Hepatocyte (in vitro differentiated cells): ENCODE results near the gene TFDP2. TPM values are rescaled to one million over a fixed set of nuclear protein-coding genes. Genes with fewer than 3 reads are reported as not detected.
"Not testable (repeated sequence)": the region's sequence is repeated elsewhere in the genome, so short reads cannot be mapped to it uniquely, and the experiment has no call there.

Source experiments
- DNase-seq: peaks from one replicate; pipeline ENCODE4 v3.0.0-alpha.2; 2016; ENCODE audit warnings: low spot score
- H2AFZ ChIP-seq: fragments of 200-600 bp; sonication (generic); 2 replicates; pipeline ENCODE4 v1.6.0; 2016; ENCODE audit warnings: antibody characterized with exemption, mild to moderate bottlenecking
- H3K27ac ChIP-seq: fragments of 200-600 bp; sonication (generic); 2 replicates; pipeline ENCODE4 v1.5.1; 2016; ENCODE audit warnings: mild to moderate bottlenecking
- H3K27me3 ChIP-seq: fragments of 200-600 bp; sonication (generic); 2 replicates; pipeline ENCODE4 v1.6.1; 2016
- H3K36me3 ChIP-seq: fragments of 200-600 bp; sonication (generic); replicated peaks from 2 replicates; pipeline ENCODE4 v1.5.1; 2016; ENCODE audit warnings: low read depth; ENCODE audit not compliant: insufficient read depth
- H3K4me1 ChIP-seq: fragments of 200-600 bp; sonication (generic); 2 replicates; pipeline ENCODE4 v1.5.1; 2016; ENCODE audit warnings: mild to moderate bottlenecking, moderate library complexity; ENCODE audit not compliant: insufficient read depth
- H3K4me2 ChIP-seq: fragments of 200-600 bp; sonication (generic); 2 replicates; pipeline ENCODE4 v1.6.0; 2016
- H3K4me3 ChIP-seq: fragments of 200-600 bp; sonication (generic); 2 replicates; pipeline ENCODE4 v1.5.1; 2016; ENCODE audit warnings: mild to moderate bottlenecking
- H3K79me2 ChIP-seq: fragments of 200-600 bp; sonication (generic); 2 replicates; pipeline ENCODE4 v1.6.0; 2017; ENCODE audit warnings: mild to moderate bottlenecking
- H3K9me2 ChIP-seq: fragments of 200-600 bp; sonication (generic); replicated peaks from 2 replicates; pipeline ENCODE4 v1.6.0; 2017; ENCODE audit warnings: mild to moderate bottlenecking; ENCODE audit not compliant: insufficient read depth
- H3K9me3 ChIP-seq: fragments of 200-600 bp; sonication (generic); 2 replicates; pipeline ENCODE4 v1.5.1; 2016; ENCODE audit warnings: low read depth, mild to moderate bottlenecking
- H4K20me1 ChIP-seq: fragments of 200-600 bp; sonication (generic); 2 replicates; pipeline ENCODE4 v1.6.0; 2016; ENCODE audit warnings: mild to moderate bottlenecking; ENCODE audit not compliant: insufficient read depth, poor library complexity, severe bottlenecking
- EZH2 ChIP-seq: fragments of 200-600 bp; sonication (generic); IDR thresholded peaks from 2 replicates; pipeline ENCODE4 v1.6.1; 2016; ENCODE audit warnings: antibody characterized with exemption, mild to moderate bottlenecking, borderline replicate concordance
- EZH2phosphoT487 ChIP-seq: fragments of 200-600 bp; sonication (generic); IDR thresholded peaks from one replicate; pipeline ENCODE4 v1.6.1; 2018; ENCODE audit warnings: antibody characterized with exemption, mild to moderate bottlenecking, low read depth, moderate library complexity; ENCODE audit not compliant: unreplicated experiment, severe bottlenecking
- WGBS: methylation state at CpG from one replicate; pipeline ENCODE4 v1.1.6; 2016; ENCODE audit warnings: low lambda C conversion rate; ENCODE audit errors: missing lambda C conversion rate; 5-methylcytosine and 5-hydroxymethylcytosine counted together
- polyA plus RNA-seq: library from polyadenylated mRNA; unstranded; fragments of >200 nt; fragmentation: Nextera tagmentation; extraction: Ambion mirVana; gene quantifications from 2 replicates; pipeline ENCODE4 v1.2.1, GENCODE V29; 2016
- total RNA-seq: library from RNA; depleted of rRNA; stranded (reverse); fragments of >200 nt; gene quantifications from 2 replicates; pipeline ENCODE4 v1.2.3, GENCODE V29; 2014
- TF ChIP-seq, protein P1 (sequence below): fragments of 200-600 bp; sonication (generic); IDR thresholded peaks from 2 replicates; pipeline ENCODE4 v1.5.1; 2016; ENCODE audit warnings: antibody characterized with exemption, mild to moderate bottlenecking; ENCODE audit not compliant: poor library complexity

Gene TFDP2
- total and polyA plus RNA-seq, 2 experiments from 2014 or later: 57.6 to 61.6 TPM

DNA sequence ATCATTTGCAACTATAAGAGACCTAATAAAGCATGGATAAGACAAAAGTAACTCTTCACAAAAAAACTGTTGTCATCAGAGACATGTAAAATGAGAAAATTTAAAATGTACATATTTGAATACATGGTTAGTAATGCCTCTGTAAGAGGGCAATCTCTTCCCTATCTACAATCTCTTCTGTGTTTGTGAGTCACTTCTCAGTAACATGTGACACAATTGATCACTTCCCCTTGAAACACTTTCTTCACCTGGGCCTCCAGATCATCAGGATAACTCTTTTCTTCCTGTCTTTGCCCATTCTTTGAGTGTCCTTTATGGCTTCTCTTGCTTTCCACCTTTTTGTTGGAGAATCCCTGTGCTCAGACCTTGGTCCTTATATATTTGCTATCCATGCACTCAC, 50.4 kb downstream of the TFDP2 start:
- no peak overlapping the region for H3K27ac ChIP-seq

DNA sequence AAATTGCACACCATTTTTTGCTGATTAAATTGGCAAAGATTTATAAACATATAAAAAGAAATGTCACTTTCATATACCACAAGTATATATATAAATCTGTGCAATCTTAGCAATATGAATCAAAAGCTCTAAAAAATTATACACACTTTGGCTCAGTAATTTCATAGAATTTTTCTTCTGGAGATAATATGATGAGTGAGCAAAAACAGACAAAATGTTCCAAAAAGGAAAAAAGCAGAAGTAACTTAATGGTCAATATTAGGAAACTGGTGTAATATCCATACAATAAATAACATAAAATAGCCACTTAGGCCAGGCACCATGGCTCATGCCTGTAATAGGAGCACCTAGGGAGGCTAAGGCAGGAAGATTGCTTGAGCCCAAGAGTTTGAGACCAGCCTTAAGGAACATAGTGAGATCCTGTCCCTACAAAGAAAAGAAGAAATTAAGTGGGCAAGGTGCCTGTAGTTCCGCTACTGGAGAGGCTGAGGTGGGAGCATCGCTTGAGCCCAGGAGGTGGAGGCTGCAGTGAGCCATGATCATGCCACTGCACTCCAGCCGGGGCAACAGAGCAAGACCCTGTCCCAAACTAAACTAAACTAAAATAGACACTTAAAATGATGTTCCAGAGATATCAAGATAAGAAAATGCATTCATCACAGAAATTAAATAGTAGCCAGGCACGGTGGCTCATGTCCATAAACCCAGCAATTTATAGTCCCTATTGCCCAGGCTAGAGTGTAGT, 52.1 kb downstream of the TFDP2 start:
- no peak for TF ChIP-seq EZH2phosphoT487
- no peak for TF ChIP-seq EZH2
- TF ChIP-seq, protein P1, sequence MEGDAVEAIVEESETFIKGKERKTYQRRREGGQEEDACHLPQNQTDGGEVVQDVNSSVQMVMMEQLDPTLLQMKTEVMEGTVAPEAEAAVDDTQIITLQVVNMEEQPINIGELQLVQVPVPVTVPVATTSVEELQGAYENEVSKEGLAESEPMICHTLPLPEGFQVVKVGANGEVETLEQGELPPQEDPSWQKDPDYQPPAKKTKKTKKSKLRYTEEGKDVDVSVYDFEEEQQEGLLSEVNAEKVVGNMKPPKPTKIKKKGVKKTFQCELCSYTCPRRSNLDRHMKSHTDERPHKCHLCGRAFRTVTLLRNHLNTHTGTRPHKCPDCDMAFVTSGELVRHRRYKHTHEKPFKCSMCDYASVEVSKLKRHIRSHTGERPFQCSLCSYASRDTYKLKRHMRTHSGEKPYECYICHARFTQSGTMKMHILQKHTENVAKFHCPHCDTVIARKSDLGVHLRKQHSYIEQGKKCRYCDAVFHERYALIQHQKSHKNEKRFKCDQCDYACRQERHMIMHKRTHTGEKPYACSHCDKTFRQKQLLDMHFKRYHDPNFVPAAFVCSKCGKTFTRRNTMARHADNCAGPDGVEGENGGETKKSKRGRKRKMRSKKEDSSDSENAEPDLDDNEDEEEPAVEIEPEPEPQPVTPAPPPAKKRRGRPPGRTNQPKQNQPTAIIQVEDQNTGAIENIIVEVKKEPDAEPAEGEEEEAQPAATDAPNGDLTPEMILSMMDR: no peak
- no peak for DNase-seq
- no peak overlapping the region for H3K27ac ChIP-seq
- H3K4me1 ChIP-seq: no peaks in the 10 kb centered on the region
- H3K4me3 ChIP-seq: no peak overlapping the region
- H3K79me2 ChIP-seq: no peaks in the 10 kb centered on the region
- H2AFZ ChIP-seq: no peak overlapping the region
- H4K20me1 ChIP-seq: no peaks in the 10 kb centered on the region
- H3K4me2 ChIP-seq: no peak overlapping the region
- no peaks in the 10 kb centered on the region for H3K9me2 ChIP-seq
- WGBS: 100% methylated on average over 4 of the region's 4 CpGs
- H3K36me3 ChIP-seq: no peaks in the 10 kb centered on the region
- no peaks in the 10 kb centered on the region for H3K27me3 ChIP-seq
- no peaks in the 10 kb centered on the region for H3K9me3 ChIP-seq

More for the DNA sequence above, 50.4 kb downstream of the TFDP2 start:
- Histone ChIP-seq H3K9me3 (no peaks in the 10 kb centered on the region), H2AFZ (no peak overlapping the region), H3K79me2 (peaks cover 5% of the 10 kb centered on the region), H4K20me1 (no peaks in the 10 kb centered on the region), H3K4me1 (no peaks in the 10 kb centered on the region), H3K36me3 (no peaks in the 10 kb centered on the region), H3K27me3 (no peaks in the 10 kb centered on the region), H3K9me2 (no peaks in the 10 kb centered on the region), H3K4me3 (no peak overlapping the region), H3K4me2 (no peak overlapping the region)
- TF ChIP-seq EZH2phosphoT487 (no peak), EZH2 (no peak)
- TF ChIP-seq, protein P1: no peak
- no peak for DNase-seq

DNA sequence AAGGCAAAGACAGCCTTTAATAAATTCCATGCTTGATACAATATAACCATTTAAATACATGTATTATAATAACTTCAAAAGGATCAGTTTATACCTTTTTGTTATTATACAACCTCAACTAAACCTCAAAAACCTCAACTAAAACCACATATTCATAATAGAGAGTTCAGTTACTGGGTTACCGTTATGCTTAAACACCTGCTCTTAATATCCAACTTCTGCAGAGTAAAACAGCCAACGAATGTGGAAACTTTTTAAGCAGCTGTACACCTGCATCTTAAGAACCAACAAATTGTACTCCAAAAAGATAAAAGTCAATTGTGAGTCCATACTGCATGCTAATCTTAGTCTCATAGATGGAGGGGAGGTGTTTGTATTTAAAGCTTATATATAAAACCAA, 53.5 kb downstream of the TFDP2 start:
- no peaks in the 10 kb centered on the region for H4K20me1 ChIP-seq
- TF ChIP-seq, protein P1: no peak
- no peak for TF ChIP-seq EZH2
- no peaks in the 10 kb centered on the region for H3K9me2 ChIP-seq
- H3K79me2 ChIP-seq: no peaks in the 10 kb centered on the region
- H3K36me3 ChIP-seq: no peaks in the 10 kb centered on the region
- no peak overlapping the region for H3K4me3 ChIP-seq
- no peak overlapping the region for H2AFZ ChIP-seq
- no peaks in the 10 kb centered on the region for H3K4me1 ChIP-seq
- WGBS: 89% methylated on average over 2 of the region's 2 CpGs
- no peak overlapping the region for H3K4me2 ChIP-seq
- H3K27me3 ChIP-seq: no peaks in the 10 kb centered on the region
- H3K9me3 ChIP-seq: no peaks in the 10 kb centered on the region
- no peak overlapping the region for H3K27ac ChIP-seq
- DNase-seq: no peak

DNA sequence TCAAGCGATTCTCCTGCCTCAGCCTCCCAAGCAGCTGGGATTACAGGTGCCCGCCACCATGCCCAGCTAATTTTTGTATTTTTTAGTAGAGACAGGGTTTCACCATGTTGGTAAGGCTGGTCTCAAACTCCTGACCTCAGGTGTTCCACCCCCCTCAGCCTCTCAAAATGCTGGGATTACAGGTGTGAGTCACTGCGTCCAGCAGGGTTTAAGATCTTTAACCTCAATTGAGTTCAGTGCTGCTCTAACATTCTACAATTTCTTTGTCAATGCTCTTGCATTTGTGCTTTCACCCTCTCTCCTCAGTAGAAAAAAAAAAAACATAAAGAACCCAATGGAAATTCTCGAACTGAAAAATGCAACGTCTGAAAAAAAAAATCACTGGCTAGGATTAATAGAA, 60.4 kb downstream of the TFDP2 start:
- not testable (repeated sequence) for H2AFZ ChIP-seq, H3K27ac ChIP-seq, H3K9me2 ChIP-seq, H3K79me2 ChIP-seq, H3K36me3 ChIP-seq, DNase-seq, H3K4me2 ChIP-seq, H3K4me1 ChIP-seq, H3K4me3 ChIP-seq, H3K27me3 ChIP-seq, H4K20me1 ChIP-seq, H3K9me3 ChIP-seq
- WGBS: 88% methylated on average over 5 of the region's 5 CpGs
